ENCODE results near the gene SIRT7. TPM values are rescaled to one million over a fixed set of nuclear protein-coding genes. Genes with fewer than 3 reads are reported as not detected.

The SIRT7 gene
- total RNA-seq, 1 donor: 22.1 TPM

- no peaks in the 10 kb centered on the region for H3K9me3 ChIP-seq (ENCODE audit: low read depth, low read length)
- no peak for TF ChIP-seq CTCF (IDR thresholded peaks at IDR 0.05; ENCODE audit: extremely low read depth, low read depth, low read length)
Measured at GRCh38 chr17:81898029-81898866, 19.7 kb downstream of the SIRT7 start.

GRCh38 chr17:81895400-81895799 is 22.6 kb downstream of the SIRT7 start:
- TF ChIP-seq CTCF (IDR thresholded peaks at IDR 0.05; ENCODE audit: extremely low read depth, low read depth, low read length): no peak
- peaks cover 22% of the 10 kb centered on the region for H3K4me1 ChIP-seq (ENCODE audit: insufficient read depth, low read length)
- no peak overlapping the region for H2AFZ ChIP-seq (ENCODE audit: low read length)
- peaks cover 22% of the 10 kb centered on the region for H4K20me1 ChIP-seq (ENCODE audit: insufficient read depth, low read length)
- H3K4me3 ChIP-seq (ENCODE audit: insufficient read depth, low read length): no peak overlapping the region
- H3K9me3 ChIP-seq (ENCODE audit: low read depth, low read length): no peaks in the 10 kb centered on the region
- no peaks in the 10 kb centered on the region for H3K27me3 ChIP-seq (ENCODE audit: insufficient read depth, low read length)
- no peak overlapping the region for H3K27ac ChIP-seq (ENCODE audit: low read depth, low read length)
- no peak for DNase-seq (ENCODE audit: insufficient read length, low spot score, missing footprints)
- H3K36me3 ChIP-seq (ENCODE audit: insufficient read depth, low read length): peaks cover 37% of the 10 kb centered on the region
- no peak overlapping the region for H3K4me2 ChIP-seq (ENCODE audit: insufficient read depth, low read length)
- peaks cover 46% of the 10 kb centered on the region for H3K79me2 ChIP-seq (ENCODE audit: insufficient read depth, low read length)

More at GRCh38 chr17:81898029-81898866, 19.7 kb downstream of the SIRT7 start:
- Histone ChIP-seq H3K36me3 (ENCODE audit: insufficient read depth, low read length) (peaks cover 37% of the 10 kb centered on the region), H3K79me2 (ENCODE audit: insufficient read depth, low read length) (peaks cover 23% of the 10 kb centered on the region), H3K4me1 (ENCODE audit: insufficient read depth, low read length) (peaks cover 16% of the 10 kb centered on the region), H4K20me1 (ENCODE audit: insufficient read depth, low read length) (peaks cover 24% of the 10 kb centered on the region), H3K27me3 (ENCODE audit: insufficient read depth, low read length) (no peaks in the 10 kb centered on the region), H3K4me2 (ENCODE audit: insufficient read depth, low read length) (peak overlapping the region; percentile 63), H3K4me3 (ENCODE audit: insufficient read depth, low read length) (peak overlapping the region; percentile 35), H2AFZ (ENCODE audit: low read length) (no peak overlapping the region), H3K27ac (ENCODE audit: low read depth, low read length) (peak overlapping the region; percentile 88)
- DNase-seq (ENCODE audit: insufficient read length, low spot score, missing footprints): peak; percentile 99

GRCh38 chr17:81891303-81891552 is 26.7 kb downstream of the SIRT7 start:
- Histone ChIP-seq H3K79me2 (ENCODE audit: insufficient read depth, low read length) (peaks cover 72% of the 10 kb centered on the region), H3K4me2 (ENCODE audit: insufficient read depth, low read length) (no peak overlapping the region), H3K27ac (ENCODE audit: low read depth, low read length) (peak overlapping the region; percentile 75), H2AFZ (ENCODE audit: low read length) (no peak overlapping the region), H4K20me1 (ENCODE audit: insufficient read depth, low read length) (peaks cover 6% of the 10 kb centered on the region), H3K4me3 (ENCODE audit: insufficient read depth, low read length) (peak overlapping the region; percentile 95), H3K4me1 (ENCODE audit: insufficient read depth, low read length) (peaks cover 21% of the 10 kb centered on the region), H3K36me3 (ENCODE audit: insufficient read depth, low read length) (peaks cover 45% of the 10 kb centered on the region), H3K9me3 (ENCODE audit: low read depth, low read length) (no peaks in the 10 kb centered on the region), H3K27me3 (ENCODE audit: insufficient read depth, low read length) (no peaks in the 10 kb centered on the region)
- DNase-seq (ENCODE audit: insufficient read length, low spot score, missing footprints): no peak
- no peak for TF ChIP-seq CTCF (IDR thresholded peaks at IDR 0.05; ENCODE audit: extremely low read depth, low read depth, low read length)

- H3K36me3 ChIP-seq (ENCODE audit: insufficient read depth, low read length): peaks cover 42% of the 10 kb centered on the region
- peaks cover 27% of the 10 kb centered on the region for H3K4me1 ChIP-seq (ENCODE audit: insufficient read depth, low read length)
- peak overlapping the region; percentile 75 for H3K27ac ChIP-seq (ENCODE audit: low read depth, low read length)
- H3K27me3 ChIP-seq (ENCODE audit: insufficient read depth, low read length): no peaks in the 10 kb centered on the region
- peak; percentile 88 for DNase-seq (ENCODE audit: insufficient read length, low spot score, missing footprints)
- H2AFZ ChIP-seq (ENCODE audit: low read length): no peak overlapping the region
- no peaks in the 10 kb centered on the region for H3K9me3 ChIP-seq (ENCODE audit: low read depth, low read length)
- peak overlapping the region; percentile 95 for H3K4me3 ChIP-seq (ENCODE audit: insufficient read depth, low read length)
- peaks cover 77% of the 10 kb centered on the region for H3K79me2 ChIP-seq (ENCODE audit: insufficient read depth, low read length)
- peaks cover 11% of the 10 kb centered on the region for H4K20me1 ChIP-seq (ENCODE audit: insufficient read depth, low read length)
- peak overlapping the region; percentile 89 for H3K4me2 ChIP-seq (ENCODE audit: insufficient read depth, low read length)
- TF ChIP-seq CTCF (IDR thresholded peaks at IDR 0.05; ENCODE audit: extremely low read depth, low read depth, low read length): no peak
Measured at GRCh38 chr17:81890447-81891302, 27.3 kb downstream of the SIRT7 start.
